ENCODE results near the gene BLOC1S4. TPM values are rescaled to one million over a fixed set of nuclear protein-coding genes. Genes with fewer than 3 reads are reported as not detected.
"Not testable (repeated sequence)": the region's sequence is repeated elsewhere in the genome, so short reads cannot be mapped to it uniquely, and the experiment has no call there.

Gene BLOC1S4, protein sequence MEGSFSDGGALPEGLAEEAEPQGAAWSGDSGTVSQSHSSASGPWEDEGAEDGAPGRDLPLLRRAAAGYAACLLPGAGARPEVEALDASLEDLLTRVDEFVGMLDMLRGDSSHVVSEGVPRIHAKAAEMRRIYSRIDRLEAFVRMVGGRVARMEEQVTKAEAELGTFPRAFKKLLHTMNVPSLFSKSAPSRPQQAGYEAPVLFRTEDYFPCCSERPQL
- 19.1 and 21.4 TPM in 2 replicates for total RNA-seq (ENCODE audit: low replicate concordance)
- long read RNA-seq, partial matches to known transcripts, result 0 of 2 reads
- long read RNA-seq, other reads (novel, unspliced or antisense), result 0 of 2 reads

DNA sequence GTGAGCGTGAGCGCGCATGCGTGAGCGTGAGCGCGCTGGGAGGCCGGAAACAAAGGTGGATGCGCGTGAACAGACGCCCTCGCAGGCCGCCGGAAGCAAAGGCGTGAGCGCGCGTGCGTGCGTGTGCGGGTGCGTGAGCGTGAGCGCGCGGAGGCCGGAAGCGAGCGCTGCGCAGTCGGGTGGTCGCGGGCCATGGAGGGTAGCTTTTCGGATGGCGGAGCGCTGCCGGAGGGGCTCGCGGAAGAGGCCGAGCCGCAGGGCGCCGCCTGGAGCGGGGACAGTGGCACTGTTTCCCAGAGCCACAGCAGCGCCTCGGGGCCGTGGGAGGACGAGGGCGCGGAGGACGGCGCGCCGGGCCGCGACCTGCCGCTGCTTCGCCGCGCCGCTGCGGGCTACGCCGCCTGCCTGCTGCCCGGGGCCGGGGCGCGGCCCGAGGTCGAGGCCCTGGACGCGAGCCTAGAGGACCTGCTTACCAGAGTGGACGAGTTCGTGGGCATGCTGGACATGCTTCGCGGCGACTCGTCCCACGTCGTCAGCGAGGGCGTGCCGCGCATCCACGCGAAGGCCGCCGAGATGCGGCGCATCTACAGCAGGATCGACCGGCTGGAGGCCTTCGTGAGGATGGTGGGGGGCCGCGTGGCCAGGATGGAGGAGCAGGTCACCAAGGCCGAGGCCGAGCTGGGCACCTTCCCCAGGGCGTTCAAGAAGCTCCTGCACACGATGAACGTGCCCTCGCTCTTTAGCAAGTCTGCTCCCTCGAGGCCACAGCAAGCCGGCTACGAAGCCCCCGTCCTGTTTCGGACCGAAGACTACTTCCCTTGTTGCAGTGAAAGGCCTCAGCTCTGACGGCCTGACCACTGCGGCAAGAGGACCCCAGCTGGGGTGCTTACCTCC is at the start of gene BLOC1S4:
BLOC1S4 (plus strand) TSS at position 157 of the 894 bp plus-strand sequence; CDS start at position 193, 36 bp downstream.
- DNase-seq (ENCODE audit: extremely low spot score, unreplicated experiment), result peak; percentile 91
- Mint-ChIP-seq H3K36me3 (peaks cover 5% of the 10 kb centered on the region), H3K4me1 (ENCODE audit: unreplicated experiment) (peaks cover 15% of the 10 kb centered on the region), H3K27ac (peak within 1 kb of the TSS; percentile 93), H3K27me3 (peaks cover 11% of the 10 kb centered on the region), H3K9me3 (no peaks in the 10 kb centered on the region), H3K4me3 (peak within 1 kb of the TSS; percentile 95)
- TF ChIP-seq, protein P1, sequence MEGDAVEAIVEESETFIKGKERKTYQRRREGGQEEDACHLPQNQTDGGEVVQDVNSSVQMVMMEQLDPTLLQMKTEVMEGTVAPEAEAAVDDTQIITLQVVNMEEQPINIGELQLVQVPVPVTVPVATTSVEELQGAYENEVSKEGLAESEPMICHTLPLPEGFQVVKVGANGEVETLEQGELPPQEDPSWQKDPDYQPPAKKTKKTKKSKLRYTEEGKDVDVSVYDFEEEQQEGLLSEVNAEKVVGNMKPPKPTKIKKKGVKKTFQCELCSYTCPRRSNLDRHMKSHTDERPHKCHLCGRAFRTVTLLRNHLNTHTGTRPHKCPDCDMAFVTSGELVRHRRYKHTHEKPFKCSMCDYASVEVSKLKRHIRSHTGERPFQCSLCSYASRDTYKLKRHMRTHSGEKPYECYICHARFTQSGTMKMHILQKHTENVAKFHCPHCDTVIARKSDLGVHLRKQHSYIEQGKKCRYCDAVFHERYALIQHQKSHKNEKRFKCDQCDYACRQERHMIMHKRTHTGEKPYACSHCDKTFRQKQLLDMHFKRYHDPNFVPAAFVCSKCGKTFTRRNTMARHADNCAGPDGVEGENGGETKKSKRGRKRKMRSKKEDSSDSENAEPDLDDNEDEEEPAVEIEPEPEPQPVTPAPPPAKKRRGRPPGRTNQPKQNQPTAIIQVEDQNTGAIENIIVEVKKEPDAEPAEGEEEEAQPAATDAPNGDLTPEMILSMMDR (conservative IDR thresholded peaks at IDR 0.05), result no peak

DNA sequence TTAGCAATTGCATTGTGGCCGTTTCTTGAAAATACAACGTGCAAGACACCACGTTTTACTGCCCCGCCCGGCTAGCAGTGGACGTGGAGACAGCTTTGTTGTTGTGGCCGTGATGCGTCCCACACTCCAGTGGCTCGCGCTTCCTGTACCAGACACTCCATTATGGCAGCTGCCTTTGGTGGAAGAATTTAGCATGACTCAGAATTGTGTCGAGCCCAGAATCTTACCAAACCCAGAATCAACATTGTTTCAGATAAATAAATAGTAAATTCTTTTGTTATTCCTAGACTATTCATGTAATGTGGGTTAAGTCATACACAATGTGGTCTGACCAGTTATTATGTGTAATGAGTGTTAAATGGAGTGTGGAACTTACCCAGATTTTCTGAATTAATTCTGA is 47.6 kb upstream of the BLOC1S4 start:
- Mint-ChIP-seq H3K36me3 (peaks cover 4% of the 10 kb centered on the region), H3K27ac (no peak overlapping the region), H3K9me3 (no peaks in the 10 kb centered on the region), H3K4me3 (no peak overlapping the region), H3K27me3 (no peaks in the 10 kb centered on the region), H3K4me1 (ENCODE audit: unreplicated experiment) (peaks cover 2% of the 10 kb centered on the region)
- DNase-seq (ENCODE audit: extremely low spot score, unreplicated experiment), result no peak
- TF ChIP-seq, protein P1 (conservative IDR thresholded peaks at IDR 0.05), result no peak

DNA sequence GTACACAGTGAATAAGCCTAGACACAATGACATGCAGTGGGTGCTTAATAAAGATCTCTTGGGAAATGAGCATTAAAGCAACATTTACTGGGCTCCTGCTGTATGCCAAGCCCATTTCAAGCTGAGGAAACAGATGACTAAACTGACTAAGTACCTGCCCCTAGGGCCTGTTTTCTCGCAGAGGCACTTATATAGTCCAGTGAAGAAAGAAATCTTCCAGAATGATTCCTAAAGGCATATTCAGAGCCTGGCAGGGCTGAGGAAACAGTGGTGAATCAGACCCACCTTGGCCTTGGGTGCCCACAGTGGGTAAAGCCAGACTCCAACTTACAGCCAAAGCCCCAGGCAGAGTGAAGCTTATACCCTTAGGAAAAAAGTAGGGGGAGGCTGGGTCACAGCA is 44.3 kb upstream of the BLOC1S4 start:
- DNase-seq (ENCODE audit: extremely low spot score, unreplicated experiment), result no peak
- TF ChIP-seq, protein P1 (conservative IDR thresholded peaks at IDR 0.05), result no peak
- peak overlapping the region; percentile 46 for H3K27ac Mint-ChIP-seq
- H3K36me3 Mint-ChIP-seq, result peaks cover 18% of the 10 kb centered on the region
- peaks cover 26% of the 10 kb centered on the region for H3K4me1 Mint-ChIP-seq (ENCODE audit: unreplicated experiment)
- no peak overlapping the region for H3K4me3 Mint-ChIP-seq
- no peaks in the 10 kb centered on the region for H3K27me3 Mint-ChIP-seq
- H3K9me3 Mint-ChIP-seq, result no peaks in the 10 kb centered on the region

DNA sequence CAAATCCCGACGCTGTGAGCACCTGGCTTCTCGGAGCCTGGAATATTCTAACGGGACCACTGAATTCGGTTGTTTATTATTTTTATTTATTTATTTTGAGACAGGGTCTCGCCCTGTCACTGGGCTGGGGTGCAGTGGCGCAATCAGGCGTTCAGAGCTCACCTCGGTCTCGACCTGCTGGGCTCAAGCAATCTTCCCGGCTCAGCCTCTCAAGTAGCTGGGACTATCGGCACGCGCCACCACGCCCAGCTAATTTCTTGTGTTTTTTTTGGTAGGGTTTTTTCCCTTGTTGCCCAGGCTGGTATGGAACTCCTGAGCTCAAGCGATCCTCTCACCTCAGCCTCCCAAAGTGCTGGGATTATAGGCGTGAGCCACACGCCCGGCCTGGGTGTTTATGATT is 43.8 kb upstream of the BLOC1S4 start:
- TF ChIP-seq, protein P1 (conservative IDR thresholded peaks at IDR 0.05), result no peak
- Mint-ChIP-seq H3K27ac (no peak overlapping the region), H3K4me3 (no peak overlapping the region), H3K27me3 (no peaks in the 10 kb centered on the region), H3K9me3 (no peaks in the 10 kb centered on the region), H3K36me3 (peaks cover 21% of the 10 kb centered on the region), H3K4me1 (ENCODE audit: unreplicated experiment) (peaks cover 31% of the 10 kb centered on the region)
- no peak for DNase-seq (ENCODE audit: extremely low spot score, unreplicated experiment)

DNA sequence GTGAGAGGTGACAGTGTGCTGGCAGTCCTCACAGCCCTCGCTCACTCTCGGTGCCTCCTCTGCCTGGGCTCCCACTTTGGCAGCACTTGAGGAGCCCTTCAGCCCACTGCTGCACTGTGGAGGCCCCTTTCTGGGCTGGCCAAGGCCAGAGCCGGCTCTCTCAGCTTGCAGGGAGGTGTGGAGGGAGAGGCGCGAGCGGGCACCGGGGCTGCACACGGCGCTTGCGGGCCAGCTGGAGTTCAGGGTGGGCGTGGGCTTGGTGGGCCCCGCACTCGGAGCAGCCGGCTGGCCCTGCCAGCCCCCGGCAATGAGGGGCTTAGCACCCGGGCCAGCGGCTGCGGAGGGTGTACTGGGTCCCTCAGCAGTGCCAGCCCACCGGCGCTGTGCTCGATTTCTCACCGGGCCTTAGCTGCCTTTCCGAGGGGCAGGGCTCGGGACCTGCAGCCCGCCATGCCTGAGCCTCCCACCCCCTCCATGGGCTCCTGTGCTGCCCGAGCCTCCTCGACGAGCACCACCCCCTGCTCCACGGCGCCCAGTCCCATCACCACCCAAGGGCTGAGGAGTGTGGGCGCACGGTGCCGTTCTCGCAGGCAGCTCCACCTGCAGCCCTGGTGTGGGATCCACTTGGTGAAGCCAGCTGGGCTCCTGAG is 43.3 kb upstream of the BLOC1S4 start:
- H3K36me3 Mint-ChIP-seq, result peaks cover 26% of the 10 kb centered on the region
- H3K9me3 Mint-ChIP-seq, H3K27me3 Mint-ChIP-seq: not testable (repeated sequence)

DNA sequence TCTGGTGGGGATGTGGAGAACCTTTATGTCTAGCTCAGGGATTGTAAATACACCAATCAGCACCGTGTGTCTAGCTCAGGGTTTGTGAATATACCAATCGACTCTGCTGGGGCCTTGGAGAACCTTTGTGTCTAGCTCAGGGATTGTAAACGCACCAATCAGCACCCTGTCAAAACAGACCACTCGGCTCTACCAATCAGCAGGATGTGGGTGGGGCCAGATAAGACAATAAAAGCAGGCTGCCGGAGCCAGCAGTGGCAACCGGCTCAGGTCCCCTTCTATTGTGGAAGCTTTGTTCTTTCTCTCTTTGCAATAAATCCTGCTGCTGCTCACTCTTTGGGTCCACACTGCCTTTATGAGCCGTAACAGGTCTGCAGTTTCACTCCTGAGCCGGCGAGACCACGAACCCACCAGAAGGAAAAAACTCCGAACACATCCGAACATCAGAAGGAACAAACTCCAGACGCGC is 42.7 kb upstream of the BLOC1S4 start:
- H3K9me3 Mint-ChIP-seq; DNase-seq (ENCODE audit: extremely low spot score, unreplicated experiment); H3K27me3 Mint-ChIP-seq: not testable (repeated sequence)
- Mint-ChIP-seq H3K27ac (peak overlapping the region; percentile 87), H3K36me3 (peaks cover 28% of the 10 kb centered on the region), H3K4me1 (ENCODE audit: unreplicated experiment) (peaks cover 38% of the 10 kb centered on the region), H3K4me3 (peak overlapping the region; percentile 96)

More for the DNA sequence above, 43.3 kb upstream of the BLOC1S4 start:
- H3K4me1 Mint-ChIP-seq (ENCODE audit: unreplicated experiment), result peaks cover 36% of the 10 kb centered on the region
- H3K27ac Mint-ChIP-seq; DNase-seq (ENCODE audit: extremely low spot score, unreplicated experiment): not testable (repeated sequence)
- peak overlapping the region; percentile 96 for H3K4me3 Mint-ChIP-seq
